A549 (cell line): ENCODE data around the gene RINL.

ENCODE experiments used
- BCL3 ChIP-seq: fragments of >200 bp; sonication (Bioruptor Twin); formaldehyde crosslinking; IDR thresholded peaks from 3 replicates; pipeline ENCODE4 v1.6.1; 2016
- CEBPB ChIP-seq, 2 experiments: fragments of >200 bp in 1 of 2; sonication (Bioruptor Twin) in 1 of 2; formaldehyde crosslinking in 1 of 2; IDR thresholded peaks; 2 replicates each; pipeline ENCODE4 v1.6.1; 2012 to 2016
- ESRRA ChIP-seq: fragments of 150-350 bp; IDR thresholded peaks from 2 replicates; pipeline ENCODE4 v1.6.1; 2014; ENCODE audit warnings: mild to moderate bottlenecking, low read length, borderline replicate concordance
- MYC ChIP-seq: IDR thresholded peaks from 2 replicates; pipeline ENCODE4 v1.6.1; 2012; ENCODE audit warnings: mild to moderate bottlenecking, inconsistent platforms, low read length, improper control_type of control experiment, borderline replicate concordance
- NPAS2 ChIP-seq: fragments of 250-450 bp; sonication (Bioruptor Pico); IDR thresholded peaks from 2 replicates; pipeline ENCODE4 v1.8.0; 2022; ENCODE audit warnings: mild to moderate bottlenecking, moderate library complexity, borderline replicate concordance
- POLR2A ChIP-seq: IDR thresholded peaks from 2 replicates; pipeline ENCODE4 v1.6.1; 2012; ENCODE audit warnings: mild to moderate bottlenecking, low read length
- POLR2AphosphoS2 ChIP-seq: conservative IDR thresholded peaks from 2 replicates; pipeline ENCODE4 v1.6.1; 2012; ENCODE audit warnings: low read length, improper control_type of control experiment, inconsistent platforms
- RFX5 ChIP-seq: fragments of 450-650 bp; IDR thresholded peaks from 2 replicates; pipeline ENCODE4 v1.7.1; 2014; ENCODE audit warnings: antibody characterized with exemption, mild to moderate bottlenecking, moderate library complexity
- SREBF2 ChIP-seq: fragments of 450-650 bp; IDR thresholded peaks from 2 replicates; pipeline ENCODE4 v1.6.1; 2014; ENCODE audit warnings: mild to moderate bottlenecking, moderate library complexity
- ZFP36 ChIP-seq: fragments of 450-650 bp; IDR thresholded peaks from 2 replicates; pipeline ENCODE4 v1.6.1; 2014; ENCODE audit warnings: borderline replicate concordance; ENCODE audit not compliant: partially characterized antibody
- ZNF302 ChIP-seq: fragments of 250-450 bp; sonication (Bioruptor Pico); IDR thresholded peaks from 2 replicates; pipeline ENCODE4 v1.9.0; 2021; ENCODE audit warnings: inconsistent platforms, mild to moderate bottlenecking, moderate library complexity
- TF ChIP-seq, protein P1 (sequence below): fragments of >200 bp; sonication (Bioruptor Twin); formaldehyde crosslinking; IDR thresholded peaks from 3 replicates; pipeline ENCODE4 v1.5.1; 2016
- TF ChIP-seq, protein P2 (sequence below): fragments of 450-650 bp; IDR thresholded peaks from 2 replicates; pipeline ENCODE4 v1.6.1; 2014; ENCODE audit warnings: antibody characterized with exemption

DNA sequence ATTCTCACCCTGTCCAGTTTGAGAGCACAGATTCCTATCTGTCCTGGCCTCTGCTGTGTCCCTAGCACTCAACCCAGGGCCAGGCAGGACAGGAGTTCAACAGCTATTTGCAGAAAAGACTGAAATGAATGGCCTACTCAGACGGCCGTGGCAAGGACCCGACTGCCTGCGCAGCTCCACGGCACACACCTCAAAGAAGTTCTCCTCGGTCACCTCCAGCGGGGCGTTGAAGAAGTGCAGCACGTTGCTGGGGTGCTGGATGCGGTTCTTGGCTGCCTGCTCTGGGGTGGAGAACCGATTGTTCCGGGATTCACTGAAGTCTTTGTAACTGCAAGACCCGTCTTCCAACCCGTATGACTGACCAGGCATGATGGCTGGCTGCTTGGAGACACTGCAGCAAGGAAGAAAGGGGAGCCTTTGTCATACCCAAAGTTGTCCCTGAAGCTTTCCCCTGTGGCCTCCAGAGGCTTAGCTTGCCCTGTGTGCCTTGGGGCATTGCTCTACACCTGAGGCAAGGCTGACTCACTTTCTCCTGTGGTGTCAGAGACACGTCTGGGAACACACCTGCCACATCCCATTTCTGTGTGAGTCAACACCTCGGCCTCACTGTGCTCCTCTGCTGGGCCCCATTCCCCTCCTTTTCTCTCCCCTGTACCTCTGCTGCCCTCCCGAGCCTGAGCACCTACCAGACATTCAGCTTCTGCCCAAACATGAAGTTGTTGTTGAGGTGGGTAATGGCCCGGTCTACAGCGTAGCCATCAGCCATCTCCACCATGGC, 39.7 kb downstream of the RINL start:
- TF ChIP-seq RFX5 (no peak), POLR2AphosphoS2 (peak; percentile 95), ZFP36 (no peak), ZNF302 (no peak), ESRRA (no peak), CEBPB (IDR thresholded peaks at IDR 0.05) (no peak), BCL3 (no peak), NPAS2 (no peak), MYC (no peak), POLR2A (no peak), SREBF2 (no peak)
- TF ChIP-seq, protein P1, sequence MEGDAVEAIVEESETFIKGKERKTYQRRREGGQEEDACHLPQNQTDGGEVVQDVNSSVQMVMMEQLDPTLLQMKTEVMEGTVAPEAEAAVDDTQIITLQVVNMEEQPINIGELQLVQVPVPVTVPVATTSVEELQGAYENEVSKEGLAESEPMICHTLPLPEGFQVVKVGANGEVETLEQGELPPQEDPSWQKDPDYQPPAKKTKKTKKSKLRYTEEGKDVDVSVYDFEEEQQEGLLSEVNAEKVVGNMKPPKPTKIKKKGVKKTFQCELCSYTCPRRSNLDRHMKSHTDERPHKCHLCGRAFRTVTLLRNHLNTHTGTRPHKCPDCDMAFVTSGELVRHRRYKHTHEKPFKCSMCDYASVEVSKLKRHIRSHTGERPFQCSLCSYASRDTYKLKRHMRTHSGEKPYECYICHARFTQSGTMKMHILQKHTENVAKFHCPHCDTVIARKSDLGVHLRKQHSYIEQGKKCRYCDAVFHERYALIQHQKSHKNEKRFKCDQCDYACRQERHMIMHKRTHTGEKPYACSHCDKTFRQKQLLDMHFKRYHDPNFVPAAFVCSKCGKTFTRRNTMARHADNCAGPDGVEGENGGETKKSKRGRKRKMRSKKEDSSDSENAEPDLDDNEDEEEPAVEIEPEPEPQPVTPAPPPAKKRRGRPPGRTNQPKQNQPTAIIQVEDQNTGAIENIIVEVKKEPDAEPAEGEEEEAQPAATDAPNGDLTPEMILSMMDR, result no peak
- TF ChIP-seq, protein P2, sequence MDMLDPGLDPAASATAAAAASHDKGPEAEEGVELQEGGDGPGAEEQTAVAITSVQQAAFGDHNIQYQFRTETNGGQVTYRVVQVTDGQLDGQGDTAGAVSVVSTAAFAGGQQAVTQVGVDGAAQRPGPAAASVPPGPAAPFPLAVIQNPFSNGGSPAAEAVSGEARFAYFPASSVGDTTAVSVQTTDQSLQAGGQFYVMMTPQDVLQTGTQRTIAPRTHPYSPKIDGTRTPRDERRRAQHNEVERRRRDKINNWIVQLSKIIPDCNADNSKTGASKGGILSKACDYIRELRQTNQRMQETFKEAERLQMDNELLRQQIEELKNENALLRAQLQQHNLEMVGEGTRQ, result no peak
